GM18870 (cell line): ENCODE results near the gene SULF2.

Source experiments
- ATAC-seq: cut with Tn5 transposase; IDR thresholded peaks from one replicate; pipeline ENCODE4 v1.9.1; 2021; ENCODE audit warnings: moderate library complexity; ENCODE audit not compliant: unreplicated experiment

SULF2 gene

GRCh38 chr20:47614703-47615309, 170.5 kb downstream of the SULF2 start:
- ATAC-seq = no peak

GRCh38 chr20:47612670-47613069, 172.6 kb downstream of the SULF2 start:
- ATAC-seq = no peak

GRCh38 chr20:47611785-47612184, 173.5 kb downstream of the SULF2 start:
- ATAC-seq = no peak

GRCh38 chr20:47610945-47611250, 174.4 kb downstream of the SULF2 start:
- no peak for ATAC-seq

GRCh38 chr20:47610247-47610944, 174.9 kb downstream of the SULF2 start:
- no peak for ATAC-seq

GRCh38 chr20:47609001-47609400, 176.3 kb downstream of the SULF2 start:
- ATAC-seq = no peak
